Measurements from ENCODE around the gene ATF4.

DNA sequence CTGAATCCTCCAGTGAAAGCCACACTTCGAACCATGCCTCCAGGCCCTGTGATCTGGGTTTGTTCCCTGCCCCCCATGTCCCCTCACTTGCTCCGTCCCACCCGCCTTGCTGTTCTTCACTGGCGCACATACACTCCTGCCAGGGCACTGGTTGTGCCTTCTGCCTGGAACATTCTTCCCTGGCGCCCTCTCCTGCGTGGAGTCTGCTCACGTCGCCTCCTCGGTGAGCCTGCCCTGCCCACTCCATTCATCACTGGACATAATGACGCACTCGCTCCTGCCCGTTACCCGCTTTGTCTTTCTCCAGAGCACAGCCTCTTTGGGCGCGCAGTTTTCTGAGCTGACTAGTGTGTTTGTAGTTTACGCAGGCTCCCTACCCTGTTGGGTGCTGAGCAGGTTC lies 39.3 kb upstream of the ATF4 start:
- TF ChIP-seq GABPA (IDR thresholded peaks at IDR 0.05; ENCODE audit: low read depth) = no peak
- no peak for TF ChIP-seq CTCF (IDR thresholded peaks at IDR 0.05; ENCODE audit: insufficient read depth, low read length)
